ENCODE data around the gene IRX2. TPM values are rescaled to one million over a fixed set of nuclear protein-coding genes. Genes with fewer than 3 reads are reported as not detected.

IRX2 gene
- total RNA-seq, 1 donor: 7.2 TPM

- Histone ChIP-seq H3K4me1 (ENCODE audit: insufficient read depth, low read length) (no peaks in the 10 kb centered on the region), H3K79me2 (ENCODE audit: insufficient read depth, low read length) (no peaks in the 10 kb centered on the region), H3K27me3 (ENCODE audit: insufficient read depth, low read length) (no peaks in the 10 kb centered on the region), H3K36me3 (ENCODE audit: insufficient read depth, low read length) (no peaks in the 10 kb centered on the region), H2AFZ (ENCODE audit: low read length) (no peak overlapping the region), H4K20me1 (ENCODE audit: insufficient read depth, low read length) (no peaks in the 10 kb centered on the region), H3K4me2 (ENCODE audit: insufficient read depth, low read length) (no peak overlapping the region), H3K9me3 (ENCODE audit: low read depth, low read length) (no peaks in the 10 kb centered on the region), H3K27ac (ENCODE audit: low read depth, low read length) (no peak overlapping the region), H3K4me3 (ENCODE audit: insufficient read depth, low read length) (no peak overlapping the region)
- no peak for DNase-seq (ENCODE audit: insufficient read length, low spot score, missing footprints)
- TF ChIP-seq CTCF (IDR thresholded peaks at IDR 0.05; ENCODE audit: extremely low read depth, low read depth, low read length): no peak
Observed at GRCh38 chr5:2776337-2777302, 25.1 kb upstream of the IRX2 start.

- H3K27me3 ChIP-seq (ENCODE audit: insufficient read depth, low read length): no peaks in the 10 kb centered on the region
- no peaks in the 10 kb centered on the region for H3K36me3 ChIP-seq (ENCODE audit: insufficient read depth, low read length)
- H3K79me2 ChIP-seq (ENCODE audit: insufficient read depth, low read length): no peaks in the 10 kb centered on the region
- no peaks in the 10 kb centered on the region for H4K20me1 ChIP-seq (ENCODE audit: insufficient read depth, low read length)
- H3K27ac ChIP-seq (ENCODE audit: low read depth, low read length): no peak overlapping the region
- no peak overlapping the region for H2AFZ ChIP-seq (ENCODE audit: low read length)
- H3K4me2 ChIP-seq (ENCODE audit: insufficient read depth, low read length): no peak overlapping the region
- H3K9me3 ChIP-seq (ENCODE audit: low read depth, low read length): no peaks in the 10 kb centered on the region
- no peak for DNase-seq (ENCODE audit: insufficient read length, low spot score, missing footprints)
- no peaks in the 10 kb centered on the region for H3K4me1 ChIP-seq (ENCODE audit: insufficient read depth, low read length)
- no peak overlapping the region for H3K4me3 ChIP-seq (ENCODE audit: insufficient read depth, low read length)
- no peak for TF ChIP-seq CTCF (IDR thresholded peaks at IDR 0.05; ENCODE audit: extremely low read depth, low read depth, low read length)
Observed at GRCh38 chr5:2773327-2773726, 21.9 kb upstream of the IRX2 start.

GRCh38 chr5:2767089-2767488, 15.6 kb upstream of the IRX2 start:
- TF ChIP-seq CTCF (IDR thresholded peaks at IDR 0.05; ENCODE audit: extremely low read depth, low read depth, low read length): no peak
- no peaks in the 10 kb centered on the region for H3K4me1 ChIP-seq (ENCODE audit: insufficient read depth, low read length)
- H3K27ac ChIP-seq (ENCODE audit: low read depth, low read length): no peak overlapping the region
- no peak overlapping the region for H3K4me2 ChIP-seq (ENCODE audit: insufficient read depth, low read length)
- no peaks in the 10 kb centered on the region for H3K79me2 ChIP-seq (ENCODE audit: insufficient read depth, low read length)
- no peak overlapping the region for H3K4me3 ChIP-seq (ENCODE audit: insufficient read depth, low read length)
- no peaks in the 10 kb centered on the region for H3K36me3 ChIP-seq (ENCODE audit: insufficient read depth, low read length)
- DNase-seq (ENCODE audit: insufficient read length, low spot score, missing footprints): no peak
- no peaks in the 10 kb centered on the region for H4K20me1 ChIP-seq (ENCODE audit: insufficient read depth, low read length)
- H2AFZ ChIP-seq (ENCODE audit: low read length): no peak overlapping the region
- H3K9me3 ChIP-seq (ENCODE audit: low read depth, low read length): no peaks in the 10 kb centered on the region
- no peaks in the 10 kb centered on the region for H3K27me3 ChIP-seq (ENCODE audit: insufficient read depth, low read length)

GRCh38 chr5:2764581-2764980, 13.1 kb upstream of the IRX2 start:
- H3K27me3 ChIP-seq (ENCODE audit: insufficient read depth, low read length): no peaks in the 10 kb centered on the region
- no peaks in the 10 kb centered on the region for H3K36me3 ChIP-seq (ENCODE audit: insufficient read depth, low read length)
- no peaks in the 10 kb centered on the region for H3K79me2 ChIP-seq (ENCODE audit: insufficient read depth, low read length)
- DNase-seq (ENCODE audit: insufficient read length, low spot score, missing footprints): no peak
- no peak overlapping the region for H3K4me3 ChIP-seq (ENCODE audit: insufficient read depth, low read length)
- no peak overlapping the region for H3K27ac ChIP-seq (ENCODE audit: low read depth, low read length)
- H2AFZ ChIP-seq (ENCODE audit: low read length): no peak overlapping the region
- H4K20me1 ChIP-seq (ENCODE audit: insufficient read depth, low read length): no peaks in the 10 kb centered on the region
- H3K4me2 ChIP-seq (ENCODE audit: insufficient read depth, low read length): no peak overlapping the region
- TF ChIP-seq CTCF (IDR thresholded peaks at IDR 0.05; ENCODE audit: extremely low read depth, low read depth, low read length): no peak
- peaks cover 3% of the 10 kb centered on the region for H3K4me1 ChIP-seq (ENCODE audit: insufficient read depth, low read length)
- no peaks in the 10 kb centered on the region for H3K9me3 ChIP-seq (ENCODE audit: low read depth, low read length)

Measured in osteoblast (primary cell).